Measurements from ENCODE around the gene BMS1.

Gene BMS1

DNA sequence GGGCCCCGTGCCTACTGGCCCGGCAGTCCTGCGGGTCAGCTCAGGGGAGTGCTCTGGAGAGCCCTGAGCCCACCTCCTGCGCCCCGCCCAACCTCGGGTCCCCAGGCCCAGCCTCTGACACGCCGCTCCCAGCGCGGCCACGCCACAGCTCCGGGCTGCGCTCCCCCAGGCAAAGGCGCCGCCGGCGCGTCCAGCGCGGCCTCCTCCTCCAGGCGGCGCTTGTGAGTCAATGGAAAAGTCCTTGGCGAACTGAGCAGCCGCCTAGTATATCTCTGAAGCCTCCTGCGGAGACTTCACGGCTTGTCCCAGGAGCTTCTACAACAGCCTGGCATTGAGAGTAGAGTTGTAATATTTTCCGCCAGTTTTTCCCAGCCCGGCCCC lies 29.5 kb upstream of the BMS1 start:
- ChIA-PET POLR2A (interaction anchor here (0.9 kb wide), 1 partner anchor 9 kb away, joined by 3 read pairs; no protein-coding TSS in a partner anchor), CTCF (interaction anchor here (0.7 to 2.8 kb wide), 10 partner anchors 9 to 349 kb away, joined by 3 to 12 read pairs (median 4); partner anchors contain the start of genes BMS1 and RET)
- Histone ChIP-seq H3K27me3 (replicated peaks in 2 of 5; ENCODE audit: control insufficient read depth in 4 of 5, insufficient read depth in 5 of 5, low read length in 4 of 5) (peaks cover 7 to 80% (median 30%) of the 10 kb centered on the region in 5 experiments), H3K36me3 (ENCODE audit: control insufficient read depth in 4 of 4, insufficient read depth in 4 of 4, low read length in 3 of 4) (no peaks in the 10 kb centered on the region), H3K4me3 (ENCODE audit: control insufficient read depth in 1 of 7, extremely low read depth in 1 of 7, insufficient read depth in 4 of 7, low read depth in 2 of 7, low read length in 6 of 7) (peak overlapping the region in 6 of 7 experiments; percentile 50 to 77 (median 65)), H3K27ac (ENCODE audit: insufficient read depth in 1 of 2, low read depth in 1 of 2, low read length in 2 of 2, poor library complexity in 1 of 2, severe bottlenecking in 2 of 2) (no peak overlapping the region), H3K9me3 (ENCODE audit: control extremely low read depth in 1 of 5, control insufficient read depth in 4 of 5, insufficient read depth in 2 of 5, low read depth in 1 of 5, low read length in 4 of 5) (no peaks in the 10 kb centered on the region), H3K4me1 (ENCODE audit: control extremely low read depth in 1 of 4, control insufficient read depth in 4 of 4, insufficient read depth in 4 of 4, low read length in 3 of 4) (peaks cover 0 to 27% (median 23%) of the 10 kb centered on the region in 4 experiments)
- DNase-seq: peak; percentile 63 to 74 (median 72)
- WGBS (ENCODE audit: insufficient coverage): 2% methylated on average over 11 of the region's 28 CpGs

DNA sequence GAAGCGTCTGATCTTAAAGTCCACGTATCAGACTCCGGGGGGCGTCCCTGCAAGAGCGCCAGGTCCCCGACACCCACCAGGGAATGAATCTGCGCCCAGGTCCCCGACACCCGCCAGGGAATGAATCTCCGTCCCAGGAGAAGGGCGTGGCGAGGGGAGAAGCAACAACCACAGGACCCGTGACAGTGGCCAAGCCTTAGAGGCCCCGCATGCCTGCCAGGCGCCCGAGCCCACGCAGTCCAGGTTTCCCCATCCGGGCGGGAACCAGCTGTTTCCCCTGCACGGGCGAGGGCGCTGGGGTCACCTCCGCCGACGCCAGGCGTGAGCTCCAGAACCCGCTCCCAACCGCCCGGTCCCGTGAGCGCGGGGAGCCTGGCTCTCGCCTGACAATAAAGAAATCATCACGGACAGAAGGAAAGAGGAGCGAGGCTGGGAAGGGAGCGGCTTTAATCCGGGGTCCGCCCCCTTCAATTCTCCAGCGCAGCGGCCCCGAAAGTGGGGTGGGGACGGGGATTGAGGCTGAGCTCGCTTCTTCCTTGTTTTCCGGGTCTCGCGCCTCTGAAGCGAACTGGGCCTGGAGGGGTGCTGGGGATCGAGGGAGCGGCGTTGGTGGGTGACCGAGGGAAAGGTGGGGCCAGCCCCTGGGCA lies 29.0 kb upstream of the BMS1 start:
- Histone ChIP-seq H3K9me3 (ENCODE audit: control extremely low read depth in 1 of 5, control insufficient read depth in 4 of 5, insufficient read depth in 2 of 5, low read depth in 1 of 5, low read length in 4 of 5) (peaks cover 0 to under 1% (median 0%) of the 10 kb centered on the region in 5 experiments), H3K27ac (ENCODE audit: insufficient read depth in 1 of 2, low read depth in 1 of 2, low read length in 2 of 2, poor library complexity in 1 of 2, severe bottlenecking in 2 of 2) (no peak overlapping the region), H3K27me3 (replicated peaks in 2 of 5; ENCODE audit: control insufficient read depth in 4 of 5, insufficient read depth in 5 of 5, low read length in 4 of 5) (peaks cover 7 to 85% (median 30%) of the 10 kb centered on the region in 5 experiments), H3K4me1 (ENCODE audit: control extremely low read depth in 1 of 4, control insufficient read depth in 4 of 4, insufficient read depth in 4 of 4, low read length in 3 of 4) (peaks cover 0 to 27% (median 23%) of the 10 kb centered on the region in 4 experiments), H3K4me3 (ENCODE audit: control insufficient read depth in 1 of 7, extremely low read depth in 1 of 7, insufficient read depth in 4 of 7, low read depth in 2 of 7, low read length in 6 of 7) (peak overlapping the region; percentile 19 to 77 (median 64)), H3K36me3 (ENCODE audit: control insufficient read depth in 4 of 4, insufficient read depth in 4 of 4, low read length in 3 of 4) (no peaks in the 10 kb centered on the region)
- peak in 2 of 3 donors; percentile 63 to 76 for DNase-seq
- WGBS (ENCODE audit: insufficient coverage): 2% methylated on average over 37 of the region's 51 CpGs
- POLR2A ChIA-PET: interaction anchor here (0.9 to 1.3 kb wide), 2 partner anchors 9 to 28 kb away, joined by 3 to 5 read pairs; partner anchors contain the start of gene BMS1
- CTCF ChIA-PET: interaction anchor here (0.8 to 2.8 kb wide), 10 partner anchors 9 to 352 kb away, joined by 3 to 12 read pairs (median 4); partner anchors contain the start of gene BMS1

DNA sequence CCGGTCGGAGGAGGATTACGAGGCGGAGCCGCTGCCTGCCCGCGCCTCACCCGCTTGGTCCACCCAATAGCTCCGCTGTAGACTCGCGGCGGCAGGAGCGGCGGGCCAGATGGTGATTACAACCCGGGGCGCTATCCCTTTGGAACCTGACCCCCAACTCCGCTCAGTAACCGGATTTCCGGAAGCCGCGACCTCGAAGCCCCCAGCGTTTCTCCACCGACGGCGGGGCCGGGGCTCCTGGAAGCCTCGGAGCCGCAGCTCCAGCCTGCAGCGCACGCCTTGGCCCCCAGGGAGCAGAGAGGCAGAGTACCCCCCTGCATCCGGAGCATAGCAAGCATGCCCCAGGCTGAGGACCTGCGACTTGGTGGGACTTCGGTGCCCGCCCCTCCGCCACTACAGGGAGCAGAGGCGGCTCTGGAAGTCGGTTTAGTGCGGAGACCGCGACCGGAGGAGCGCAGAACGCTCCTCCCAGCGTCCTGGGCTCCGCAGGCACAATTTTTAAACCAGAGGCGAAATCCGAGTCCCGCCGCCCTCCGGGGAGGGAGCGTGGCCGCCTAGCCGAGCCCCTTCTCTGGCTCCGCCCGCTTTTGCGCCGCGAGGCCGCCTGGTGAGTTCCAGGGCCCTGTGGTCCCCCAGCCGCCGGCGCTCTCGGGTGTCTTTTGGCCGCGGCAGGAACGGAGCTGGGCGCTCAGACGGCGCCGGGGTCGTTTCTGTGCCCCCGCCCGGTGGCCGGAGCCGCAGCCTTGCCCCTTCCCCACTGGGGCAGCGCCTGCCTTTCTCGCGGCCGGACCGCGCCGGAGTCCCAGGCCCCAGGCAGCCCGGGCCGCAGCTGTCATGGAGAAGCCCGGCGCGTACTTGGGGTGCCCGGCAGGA lies 28.2 kb upstream of the BMS1 start:
- DNase-seq: peak; percentile 29 to 66 (median 56)
- POLR2A ChIA-PET: interaction anchor here (1.3 kb wide), 1 partner anchor 28 kb away, joined by 5 read pairs; the partner anchor contains the start of gene BMS1

DNA sequence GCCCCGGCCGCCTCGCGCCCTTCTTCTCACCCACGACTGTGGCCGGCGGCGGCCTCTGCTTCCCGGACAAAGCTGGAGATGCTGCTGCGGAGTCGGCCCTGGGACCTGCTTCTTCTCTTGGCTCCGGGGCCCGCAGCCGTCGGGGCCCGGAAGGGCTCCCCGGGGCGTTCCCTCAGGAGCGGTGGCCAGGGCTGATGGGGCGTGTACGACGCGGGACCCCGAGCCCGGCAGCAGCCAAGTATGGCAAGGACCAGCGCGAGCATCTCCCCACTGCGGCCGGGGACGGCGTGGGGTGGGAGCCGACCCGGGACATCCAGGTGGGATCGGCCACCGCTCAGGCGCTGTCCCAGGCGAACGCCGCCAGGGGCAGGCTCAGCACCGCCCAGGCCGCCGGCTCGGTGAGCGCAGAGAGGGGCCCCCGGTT lies 27.6 kb upstream of the BMS1 start:
- CTCF ChIA-PET: interaction anchor here (1.5 to 2.8 kb wide), 3 partner anchors 20 to 351 kb away, joined by 3 to 12 read pairs (median 4); partner anchors contain the start of gene BMS1
- peaks cover 0 to 8% (median 0%) of the 10 kb centered on the region in 5 experiments for H3K9me3 ChIP-seq (ENCODE audit: control extremely low read depth in 1 of 5, control insufficient read depth in 4 of 5, insufficient read depth in 2 of 5, low read depth in 1 of 5, low read length in 4 of 5)
- H3K36me3 ChIP-seq (ENCODE audit: control insufficient read depth in 4 of 4, insufficient read depth in 4 of 4, low read length in 3 of 4): no peaks in the 10 kb centered on the region
- peaks cover 7 to 82% (median 30%) of the 10 kb centered on the region in 5 experiments for H3K27me3 ChIP-seq (replicated peaks in 2 of 5; ENCODE audit: control insufficient read depth in 4 of 5, insufficient read depth in 5 of 5, low read length in 4 of 5)
- 5% methylated on average over 45 of the region's 45 CpGs for WGBS (ENCODE audit: insufficient coverage)
- H3K4me1 ChIP-seq (ENCODE audit: control extremely low read depth in 1 of 4, control insufficient read depth in 4 of 4, insufficient read depth in 4 of 4, low read length in 3 of 4): peaks cover 0 to 27% (median 23%) of the 10 kb centered on the region in 4 experiments
- POLR2A ChIA-PET: no interaction called here
- DNase-seq: peak in 1 of 3 donors; percentile 25
- H3K4me3 ChIP-seq (ENCODE audit: control insufficient read depth in 1 of 7, extremely low read depth in 1 of 7, insufficient read depth in 4 of 7, low read depth in 2 of 7, low read length in 6 of 7): peak overlapping the region in 6 of 7 experiments; percentile 7 to 77 (median 65)
- H3K27ac ChIP-seq (ENCODE audit: insufficient read depth in 1 of 2, low read depth in 1 of 2, low read length in 2 of 2, poor library complexity in 1 of 2, severe bottlenecking in 2 of 2): no peak overlapping the region

More for the DNA sequence above, 28.2 kb upstream of the BMS1 start:
- peaks cover 7 to 86% (median 30%) of the 10 kb centered on the region in 5 experiments for H3K27me3 ChIP-seq (replicated peaks in 2 of 5; ENCODE audit: control insufficient read depth in 4 of 5, insufficient read depth in 5 of 5, low read length in 4 of 5)
- no peak overlapping the region for H3K27ac ChIP-seq (ENCODE audit: insufficient read depth in 1 of 2, low read depth in 1 of 2, low read length in 2 of 2, poor library complexity in 1 of 2, severe bottlenecking in 2 of 2)
- peak overlapping the region; percentile 19 to 77 (median 64) for H3K4me3 ChIP-seq (ENCODE audit: control insufficient read depth in 1 of 7, extremely low read depth in 1 of 7, insufficient read depth in 4 of 7, low read depth in 2 of 7, low read length in 6 of 7)
- peaks cover 0 to 27% (median 23%) of the 10 kb centered on the region in 4 experiments for H3K4me1 ChIP-seq (ENCODE audit: control extremely low read depth in 1 of 4, control insufficient read depth in 4 of 4, insufficient read depth in 4 of 4, low read length in 3 of 4)
- no peaks in the 10 kb centered on the region for H3K36me3 ChIP-seq (ENCODE audit: control insufficient read depth in 4 of 4, insufficient read depth in 4 of 4, low read length in 3 of 4)
- peaks cover 0 to 5% (median 0%) of the 10 kb centered on the region in 5 experiments for H3K9me3 ChIP-seq (ENCODE audit: control extremely low read depth in 1 of 5, control insufficient read depth in 4 of 5, insufficient read depth in 2 of 5, low read depth in 1 of 5, low read length in 4 of 5)
- CTCF ChIA-PET: interaction anchor here (0.9 to 2.8 kb wide), 7 partner anchors 10 to 352 kb away, joined by 3 to 12 read pairs (median 6); partner anchors contain the start of gene BMS1
- whole genome bisulfite sequencing (ENCODE audit: insufficient coverage): 1% methylated on average over 83 of the region's 89 CpGs

DNA sequence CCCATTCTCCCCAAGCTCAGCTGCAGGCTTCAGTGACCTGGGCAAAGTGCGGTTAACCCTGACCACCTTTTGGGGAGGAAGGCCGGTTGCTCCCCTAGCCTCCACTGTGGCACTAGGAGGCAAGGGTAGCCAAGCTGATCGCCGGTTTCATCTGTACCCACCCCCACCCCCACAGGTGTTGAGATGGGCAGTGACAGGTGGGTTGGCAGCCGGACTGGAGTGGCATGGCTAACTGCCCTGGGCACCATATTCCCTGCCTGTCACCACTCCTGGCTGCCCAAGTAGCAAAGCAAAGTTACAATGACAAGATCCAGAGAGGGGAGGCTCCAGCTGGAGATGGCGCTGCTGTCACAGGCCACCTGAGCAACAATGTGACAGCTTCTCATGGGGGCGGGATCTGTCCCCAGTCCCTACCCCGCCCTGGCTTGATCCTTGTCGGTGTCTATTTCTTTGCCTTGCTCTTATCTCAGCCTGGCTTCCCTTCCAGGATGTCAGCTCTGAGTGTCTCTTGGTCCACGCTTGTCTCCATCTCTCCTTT lies 27.0 kb upstream of the BMS1 start:
- H3K36me3 ChIP-seq (ENCODE audit: control insufficient read depth in 4 of 4, insufficient read depth in 4 of 4, low read length in 3 of 4): no peaks in the 10 kb centered on the region
- no peak overlapping the region for H3K27ac ChIP-seq (ENCODE audit: insufficient read depth in 1 of 2, low read depth in 1 of 2, low read length in 2 of 2, poor library complexity in 1 of 2, severe bottlenecking in 2 of 2)
- H3K9me3 ChIP-seq (ENCODE audit: control extremely low read depth in 1 of 5, control insufficient read depth in 4 of 5, insufficient read depth in 2 of 5, low read depth in 1 of 5, low read length in 4 of 5): peaks cover 0 to 8% (median 0%) of the 10 kb centered on the region in 5 experiments
- POLR2A ChIA-PET: no interaction called here
- no peak for DNase-seq
- peak overlapping the region in 2 of 7 experiments; percentile 64 to 77 for H3K4me3 ChIP-seq (ENCODE audit: control insufficient read depth in 1 of 7, extremely low read depth in 1 of 7, insufficient read depth in 4 of 7, low read depth in 2 of 7, low read length in 6 of 7)
- peaks cover 4 to 77% (median 30%) of the 10 kb centered on the region in 5 experiments for H3K27me3 ChIP-seq (replicated peaks in 2 of 5; ENCODE audit: control insufficient read depth in 4 of 5, insufficient read depth in 5 of 5, low read length in 4 of 5)
- WGBS (ENCODE audit: insufficient coverage): 79% methylated on average over 8 of the region's 10 CpGs
- CTCF ChIA-PET: interaction anchor here (1.5 to 2.8 kb wide), 2 partner anchors 19 to 28 kb away, joined by 3 to 12 read pairs; partner anchors contain the start of gene BMS1
- H3K4me1 ChIP-seq (ENCODE audit: control extremely low read depth in 1 of 4, control insufficient read depth in 4 of 4, insufficient read depth in 4 of 4, low read length in 3 of 4): peaks cover 0 to 27% (median 23%) of the 10 kb centered on the region in 4 experiments

DNA sequence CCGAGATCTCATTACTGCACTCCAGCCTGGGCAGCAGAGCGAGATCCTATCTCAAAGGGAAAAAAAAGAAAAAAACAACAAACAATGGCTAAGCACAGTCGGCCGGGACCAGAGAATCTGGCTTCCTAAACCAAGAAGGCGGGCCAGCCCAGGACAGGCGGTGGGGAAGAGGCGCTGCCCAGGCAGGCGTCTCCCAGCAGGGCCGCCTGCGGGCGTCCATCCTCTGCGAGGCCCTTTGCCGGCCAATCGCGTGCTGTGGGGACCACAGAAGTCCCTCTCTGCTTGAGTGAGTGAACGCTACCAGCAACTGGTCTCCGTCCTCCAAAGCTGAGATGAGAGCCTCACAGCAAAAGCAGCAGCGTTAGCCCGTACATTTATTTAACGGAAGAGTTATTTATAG lies 14.7 kb upstream of the BMS1 start:
- ChIA-PET CTCF (no interaction called here), POLR2A (no interaction called here)
- Histone ChIP-seq H3K27ac (ENCODE audit: insufficient read depth in 1 of 2, low read depth in 1 of 2, low read length in 2 of 2, poor library complexity in 1 of 2, severe bottlenecking in 2 of 2) (no peak overlapping the region), H3K27me3 (replicated peaks in 2 of 5; ENCODE audit: control insufficient read depth in 4 of 5, insufficient read depth in 5 of 5, low read length in 4 of 5) (peaks cover 2 to 25% (median 5%) of the 10 kb centered on the region in 5 experiments), H3K4me3 (ENCODE audit: control insufficient read depth in 1 of 7, extremely low read depth in 1 of 7, insufficient read depth in 4 of 7, low read depth in 2 of 7, low read length in 6 of 7) (no peak overlapping the region), H3K4me1 (ENCODE audit: control extremely low read depth in 1 of 4, control insufficient read depth in 4 of 4, insufficient read depth in 4 of 4, low read length in 3 of 4) (no peaks in the 10 kb centered on the region), H3K9me3 (ENCODE audit: control extremely low read depth in 1 of 5, control insufficient read depth in 4 of 5, insufficient read depth in 2 of 5, low read depth in 1 of 5, low read length in 4 of 5) (peaks cover 0 to 18% (median 4%) of the 10 kb centered on the region in 5 experiments), H3K36me3 (ENCODE audit: control insufficient read depth in 4 of 4, insufficient read depth in 4 of 4, low read length in 3 of 4) (no peaks in the 10 kb centered on the region)
- WGBS (ENCODE audit: insufficient coverage): 87% methylated on average over 11 of the region's 20 CpGs
- DNase-seq: no peak

Data from common myeloid progenitor, CD34-positive (primary cell).